Activated CD8-positive, alpha-beta T cell treated with anti-CD3 and anti-CD28 coated beads for 36 hours (primary cell): ENCODE results near the gene RHNO1. TPM values are rescaled to one million over a fixed set of nuclear protein-coding genes. Genes with fewer than 3 reads are reported as not detected.

Experiments
- ATAC-seq: fragments of 200-7000 bp; cut with Tn5 transposase; one replicate; pipeline ENCODE4 v1.10.0; 2021; ENCODE audit warnings: mild to moderate bottlenecking, moderate library complexity
- CTCF ChIA-PET: fragments of 350-600 bp; sonication (Branson Sonifier 250); formaldehyde crosslinking; loops from one replicate; lab custom pipeline; 2021; ENCODE audit warnings: antibody characterized with exemption; lab: Charles Lee
- POLR2A ChIA-PET: fragments of 350-600 bp; sonication (Branson Sonifier 250); formaldehyde crosslinking; loops from one replicate; lab custom pipeline; 2021; ENCODE audit warnings: antibody characterized with exemption; lab: Charles Lee
- DNase-seq: peaks from one replicate; pipeline ENCODE4 v3.0.0-alpha.2; 2020
- H3K27ac Mint-ChIP-seq: one replicate; pipeline ENCODE4 v1.8.0; 2021; ENCODE audit warnings: mild to moderate bottlenecking, mixed read lengths
- H3K27me3 Mint-ChIP-seq: one replicate; pipeline ENCODE4 v1.8.0; 2021; ENCODE audit warnings: mixed read lengths
- H3K36me3 Mint-ChIP-seq: one replicate; pipeline ENCODE4 v1.8.0; 2021; ENCODE audit warnings: low read depth, mixed read lengths
- H3K4me1 Mint-ChIP-seq: one replicate; pipeline ENCODE4 v1.8.0; 2021; ENCODE audit warnings: low read depth, mixed read lengths
- H3K4me3 Mint-ChIP-seq: one replicate; pipeline ENCODE4 v1.8.0; 2021; ENCODE audit warnings: mild to moderate bottlenecking, moderate library complexity, mixed read lengths
- H3K9me3 Mint-ChIP-seq: one replicate; pipeline ENCODE4 v1.8.0; 2021; ENCODE audit warnings: mixed read lengths
- intact Hi-C: fragments of 100-400 bp; cut with micrococcal nuclease; formaldehyde crosslinking; loops from one replicate; pipeline ENCODE4 v1.10.0; 2022
- total RNA-seq, 2 experiments: library from RNA; stranded (reverse); gene quantifications; one replicate each; pipeline ENCODE4 v1.2.3, GENCODE V29; 2021
- TF ChIP-seq, protein P1 (sequence below): fragments of 200-600 bp; IDR thresholded peaks from one replicate; pipeline ENCODE4 v1.8.0; 2022; ENCODE audit warnings: antibody characterized with exemption, mild to moderate bottlenecking

The RHNO1 gene
- total RNA-seq, 2 experiments from 2014 or later = 56.9 to 62.9 TPM

DNA sequence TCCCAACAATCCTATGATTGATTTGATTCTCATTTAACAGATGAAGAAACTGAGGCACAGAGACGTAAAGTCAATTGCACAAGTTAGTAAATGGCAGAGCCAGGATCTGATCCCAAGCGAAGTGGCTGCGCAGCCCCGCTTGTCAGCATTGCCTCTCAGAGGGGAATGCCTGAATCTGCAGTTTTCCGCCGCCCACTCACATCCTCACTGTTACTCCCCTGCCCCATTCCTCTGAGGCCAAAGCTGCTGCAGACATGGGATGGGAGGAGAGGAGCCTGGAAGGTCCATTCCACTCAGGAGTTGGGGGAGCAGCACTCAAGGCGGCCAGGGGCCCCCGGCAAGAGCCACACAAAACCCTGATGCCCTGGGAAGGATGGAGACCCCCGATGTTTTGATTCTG, 43.2 kb upstream of the RHNO1 start:
- POLR2A ChIA-PET = interaction anchor here (0.7 to 1.6 kb wide), 4 partner anchors 19 to 45 kb away, joined by 3 to 4 read pairs (median 4); no protein-coding TSS in a partner anchor
- Mint-ChIP-seq H3K4me1 (peaks cover 16% of the 10 kb centered on the region), H3K4me3 (no peak overlapping the region), H3K27ac (no peak overlapping the region), H3K36me3 (peaks cover 23% of the 10 kb centered on the region), H3K9me3 (no peaks in the 10 kb centered on the region), H3K27me3 (no peaks in the 10 kb centered on the region)
- CTCF ChIA-PET = interaction anchor here (1.3 kb wide), 2 partner anchors 20 to 151 kb away, joined by 3 read pairs; no protein-coding TSS in a partner anchor
- TF ChIP-seq, protein P1, sequence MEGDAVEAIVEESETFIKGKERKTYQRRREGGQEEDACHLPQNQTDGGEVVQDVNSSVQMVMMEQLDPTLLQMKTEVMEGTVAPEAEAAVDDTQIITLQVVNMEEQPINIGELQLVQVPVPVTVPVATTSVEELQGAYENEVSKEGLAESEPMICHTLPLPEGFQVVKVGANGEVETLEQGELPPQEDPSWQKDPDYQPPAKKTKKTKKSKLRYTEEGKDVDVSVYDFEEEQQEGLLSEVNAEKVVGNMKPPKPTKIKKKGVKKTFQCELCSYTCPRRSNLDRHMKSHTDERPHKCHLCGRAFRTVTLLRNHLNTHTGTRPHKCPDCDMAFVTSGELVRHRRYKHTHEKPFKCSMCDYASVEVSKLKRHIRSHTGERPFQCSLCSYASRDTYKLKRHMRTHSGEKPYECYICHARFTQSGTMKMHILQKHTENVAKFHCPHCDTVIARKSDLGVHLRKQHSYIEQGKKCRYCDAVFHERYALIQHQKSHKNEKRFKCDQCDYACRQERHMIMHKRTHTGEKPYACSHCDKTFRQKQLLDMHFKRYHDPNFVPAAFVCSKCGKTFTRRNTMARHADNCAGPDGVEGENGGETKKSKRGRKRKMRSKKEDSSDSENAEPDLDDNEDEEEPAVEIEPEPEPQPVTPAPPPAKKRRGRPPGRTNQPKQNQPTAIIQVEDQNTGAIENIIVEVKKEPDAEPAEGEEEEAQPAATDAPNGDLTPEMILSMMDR = no peak
- ATAC-seq (no peak), DNase-seq (no peak)
- intact Hi-C loops = no loop called here

DNA sequence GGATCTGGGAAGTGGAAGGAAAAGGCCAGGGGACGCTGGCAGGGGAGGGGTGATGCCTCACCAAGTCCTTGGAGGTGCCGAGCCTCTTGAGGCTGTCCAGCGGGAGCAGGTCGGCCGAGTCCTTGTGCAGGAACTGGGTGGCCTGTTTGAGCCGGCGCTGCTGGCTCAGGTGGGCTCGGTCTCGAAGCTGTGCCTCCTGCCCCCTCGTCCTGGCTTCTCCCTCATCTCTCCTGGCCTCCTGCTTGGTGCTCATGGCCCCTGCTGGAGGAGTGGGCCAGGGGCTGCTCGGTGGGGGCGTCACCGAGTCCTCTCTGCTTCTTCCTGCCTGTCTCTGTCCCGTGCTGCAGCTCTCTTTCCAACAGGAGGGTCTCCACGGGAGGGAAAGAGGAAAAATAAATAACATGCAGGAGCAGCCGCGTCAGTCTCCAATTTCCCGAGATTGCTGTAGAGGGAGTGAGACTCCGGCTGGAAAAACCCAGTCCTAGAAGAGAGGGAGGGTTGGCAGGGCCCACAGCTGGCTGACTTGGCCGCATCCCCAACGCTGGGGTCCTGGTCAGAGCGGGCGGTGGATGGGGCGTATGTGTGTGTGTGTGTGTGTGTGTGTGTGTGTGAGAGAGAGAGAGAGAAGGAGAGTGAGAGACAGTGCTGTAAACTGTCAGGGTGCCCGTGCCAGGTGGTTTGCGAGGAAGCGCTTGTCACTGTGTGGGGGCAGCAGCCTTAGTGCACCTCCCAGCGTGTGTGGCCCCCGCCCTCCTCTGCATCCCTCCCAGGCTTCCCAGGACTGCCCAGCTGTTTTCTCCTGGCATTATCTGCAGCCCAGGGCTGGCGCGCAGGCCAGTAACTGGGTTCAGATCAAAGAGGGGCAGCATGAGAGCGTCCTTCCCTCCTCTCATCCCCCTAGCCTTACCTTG, 42.2 kb upstream of the RHNO1 start, which contains the start of gene NRIP2:
NRIP2 (minus strand) TSS at position 455 of the 911 bp plus-strand sequence; CDS start at position 403, 52 bp downstream.
- ChIA-PET CTCF (interaction anchor here (1.2 kb wide), 1 partner anchor 10 kb away, joined by 4 read pairs; no protein-coding TSS in a partner anchor), POLR2A (interaction anchor here (0.6 kb wide), 1 partner anchor 26 kb away, joined by 3 read pairs; no protein-coding TSS in a partner anchor)
- Mint-ChIP-seq H3K4me1 (peaks cover 16% of the 10 kb centered on the region), H3K36me3 (peaks cover 21% of the 10 kb centered on the region), H3K9me3 (no peaks in the 10 kb centered on the region), H3K4me3 (no peak within 1 kb of the TSS), H3K27me3 (no peaks in the 10 kb centered on the region), H3K27ac (no peak within 1 kb of the TSS)
- TF ChIP-seq, protein P1 = no peak
- DNase-seq (no peak), ATAC-seq (no peak)
- intact Hi-C loops = no loop called here

DNA sequence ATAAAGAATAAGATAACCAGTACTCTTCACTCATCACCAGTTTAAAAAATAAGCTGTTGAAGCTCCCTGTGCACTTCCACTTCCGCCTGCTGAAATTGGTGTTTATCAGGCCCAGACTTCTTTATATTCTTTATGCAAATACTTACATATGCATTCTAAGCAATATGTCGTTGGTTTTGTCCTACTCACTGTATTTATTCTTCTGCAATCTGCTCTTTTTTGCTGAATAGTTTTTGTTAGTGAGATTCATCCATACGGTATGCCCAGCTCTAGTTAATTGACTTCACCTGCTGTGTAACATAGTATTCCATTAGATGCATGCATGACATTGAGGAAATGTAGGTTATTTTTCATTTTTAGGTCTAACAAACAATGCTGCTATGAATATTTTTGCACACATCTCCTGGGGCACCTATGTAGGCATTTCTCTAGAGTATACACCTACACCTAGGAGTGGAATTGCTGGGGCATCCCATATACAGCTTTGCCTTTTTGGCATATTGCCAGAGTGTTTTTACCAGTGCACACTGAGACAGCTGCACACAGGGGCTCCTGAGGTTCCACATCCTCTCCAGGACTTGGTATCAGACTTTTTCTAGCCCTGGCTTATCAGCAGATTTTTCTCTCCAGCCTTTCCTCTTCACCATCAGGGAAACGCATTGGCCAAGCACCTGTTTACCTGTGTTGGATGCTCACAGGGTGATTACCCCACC, 41.2 kb upstream of the RHNO1 start:
- Mint-ChIP-seq H3K4me3 (no peak overlapping the region), H3K4me1 (peaks cover 16% of the 10 kb centered on the region), H3K36me3 (peaks cover 18% of the 10 kb centered on the region), H3K9me3 (no peaks in the 10 kb centered on the region), H3K27me3 (no peaks in the 10 kb centered on the region), H3K27ac (no peak overlapping the region)
- ChIA-PET CTCF (interaction anchor here (1.2 kb wide), 1 partner anchor 9 kb away, joined by 4 read pairs; no protein-coding TSS in a partner anchor), POLR2A (interaction anchor here (1.6 kb wide), 1 partner anchor 8 kb away, joined by 3 read pairs; no protein-coding TSS in a partner anchor)
- no peak for ATAC-seq
- intact Hi-C loops = no loop called here
- no peak for DNase-seq
- TF ChIP-seq, protein P1 = no peak

DNA sequence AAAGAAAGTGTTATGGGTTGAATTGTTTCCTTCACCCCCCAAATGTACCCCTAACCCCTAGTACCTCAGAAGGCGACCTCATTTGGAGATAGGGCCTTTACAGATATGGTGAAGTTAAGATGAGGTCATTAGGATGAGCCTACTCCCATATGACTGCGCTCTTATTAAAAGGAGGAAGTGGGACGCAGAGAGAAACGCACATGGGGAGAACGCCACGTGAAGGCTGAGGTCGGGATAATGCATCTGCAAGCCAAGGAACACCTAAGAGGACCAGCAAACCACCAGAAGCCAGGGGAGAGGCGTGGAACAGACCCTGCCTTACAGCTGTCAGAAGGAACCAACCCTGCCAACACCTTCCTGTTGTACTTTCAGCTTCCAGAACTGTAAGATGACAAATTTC, 40.4 kb upstream of the RHNO1 start:
- Mint-ChIP-seq H3K27ac (no peak overlapping the region), H3K4me1 (peaks cover 16% of the 10 kb centered on the region), H3K36me3 (peaks cover 17% of the 10 kb centered on the region), H3K4me3 (no peak overlapping the region), H3K9me3 (no peaks in the 10 kb centered on the region), H3K27me3 (no peaks in the 10 kb centered on the region)
- intact Hi-C loops = no loop called here
- CTCF ChIA-PET = interaction anchor here (1.2 kb wide), 1 partner anchor 9 kb away, joined by 4 read pairs; no protein-coding TSS in a partner anchor
- TF ChIP-seq, protein P1 = no peak
- POLR2A ChIA-PET = interaction anchor here (1.6 kb wide), 1 partner anchor 9 kb away, joined by 3 read pairs; no protein-coding TSS in a partner anchor
- no peak for ATAC-seq
- no peak for DNase-seq
